SU-DHL-6 (cell line): ENCODE measurements around the gene TBC1D5.

Experiments used
- EZH2phosphoT487 ChIP-seq: fragments of 200-600 bp; sonication (generic), shearing (Covaris generic); conservative IDR thresholded peaks from 2 replicates; pipeline ENCODE4 v1.6.1; 2018; ENCODE audit warnings: mild to moderate bottlenecking, antibody characterized with exemption, low read length, moderate library complexity, mixed read lengths
- TF ChIP-seq, protein P1 (sequence below): fragments of 200-600 bp; sonication (generic); IDR thresholded peaks from one replicate; pipeline ENCODE4 v1.5.1; 2017; ENCODE audit warnings: antibody characterized with exemption, mild to moderate bottlenecking, low read length, moderate library complexity; ENCODE audit not compliant: insufficient read depth, poor library complexity, severe bottlenecking

DNA sequence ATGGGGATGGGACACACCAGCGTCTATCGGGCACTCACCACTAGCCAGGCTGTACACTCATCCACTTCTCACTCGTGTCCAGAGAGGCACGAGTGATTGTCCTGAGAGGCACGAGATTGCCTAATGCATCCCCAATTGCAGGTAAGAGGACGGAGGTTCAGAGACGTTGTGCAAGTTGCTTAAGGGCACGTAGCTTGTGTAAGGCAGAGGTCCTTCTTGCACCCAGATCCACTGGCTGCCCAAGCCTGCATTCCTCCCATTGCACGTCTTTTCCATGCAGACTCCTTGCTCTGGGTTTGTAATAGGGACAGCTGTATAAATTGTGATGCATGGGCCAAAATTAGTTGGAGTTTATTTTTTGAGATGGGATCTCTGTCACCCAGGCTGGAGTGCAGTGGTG lies 593.4 kb downstream of the TBC1D5 start:
- TF ChIP-seq, protein P1, sequence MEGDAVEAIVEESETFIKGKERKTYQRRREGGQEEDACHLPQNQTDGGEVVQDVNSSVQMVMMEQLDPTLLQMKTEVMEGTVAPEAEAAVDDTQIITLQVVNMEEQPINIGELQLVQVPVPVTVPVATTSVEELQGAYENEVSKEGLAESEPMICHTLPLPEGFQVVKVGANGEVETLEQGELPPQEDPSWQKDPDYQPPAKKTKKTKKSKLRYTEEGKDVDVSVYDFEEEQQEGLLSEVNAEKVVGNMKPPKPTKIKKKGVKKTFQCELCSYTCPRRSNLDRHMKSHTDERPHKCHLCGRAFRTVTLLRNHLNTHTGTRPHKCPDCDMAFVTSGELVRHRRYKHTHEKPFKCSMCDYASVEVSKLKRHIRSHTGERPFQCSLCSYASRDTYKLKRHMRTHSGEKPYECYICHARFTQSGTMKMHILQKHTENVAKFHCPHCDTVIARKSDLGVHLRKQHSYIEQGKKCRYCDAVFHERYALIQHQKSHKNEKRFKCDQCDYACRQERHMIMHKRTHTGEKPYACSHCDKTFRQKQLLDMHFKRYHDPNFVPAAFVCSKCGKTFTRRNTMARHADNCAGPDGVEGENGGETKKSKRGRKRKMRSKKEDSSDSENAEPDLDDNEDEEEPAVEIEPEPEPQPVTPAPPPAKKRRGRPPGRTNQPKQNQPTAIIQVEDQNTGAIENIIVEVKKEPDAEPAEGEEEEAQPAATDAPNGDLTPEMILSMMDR: no peak
- no peak for TF ChIP-seq EZH2phosphoT487
